Measurements from ENCODE around the gene CPSF3.

CPSF3 gene

GRCh38 chr2:9420495-9420894 lies 3.0 kb upstream of the CPSF3 start:
- DNase-seq: no peak

DNA sequence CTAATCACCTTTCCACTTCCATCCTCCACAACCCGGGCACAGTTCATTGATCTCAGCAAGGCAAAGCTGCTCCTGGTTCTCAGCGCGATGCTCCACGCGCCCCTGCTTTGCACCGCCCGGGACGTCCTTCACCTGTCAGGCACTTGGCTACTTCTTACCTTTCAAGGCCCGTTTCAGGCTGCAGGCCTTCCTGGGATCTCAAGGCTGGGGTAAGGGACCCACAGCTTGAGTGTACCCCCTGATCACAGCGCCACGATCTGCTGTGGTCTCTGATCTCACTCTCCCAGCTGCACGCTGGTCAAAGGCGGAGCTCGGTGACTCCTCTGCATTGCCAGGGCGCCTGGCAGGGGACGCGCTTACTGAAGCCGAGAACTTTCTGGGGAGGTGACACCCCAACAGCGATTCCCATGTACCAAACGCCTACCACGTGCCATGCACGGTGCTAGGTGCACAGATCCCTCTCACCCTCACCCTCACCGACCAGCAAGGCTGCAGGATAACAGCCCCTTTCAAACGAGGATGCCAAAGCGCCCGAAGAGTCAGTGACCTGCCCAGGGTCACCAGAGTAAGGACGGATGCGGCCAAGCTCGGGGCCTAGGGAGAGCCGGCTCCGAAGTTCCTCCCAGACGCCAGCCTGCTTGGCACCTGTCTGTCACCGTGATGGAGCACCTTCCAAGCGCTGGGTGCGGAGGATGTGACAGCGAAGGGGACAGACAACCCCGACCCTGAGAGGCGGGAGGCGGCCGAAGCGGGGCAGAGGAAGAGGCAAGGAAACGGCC lies 944 bp upstream of the CPSF3 start:
- peak; percentile 38 for DNase-seq

DNA sequence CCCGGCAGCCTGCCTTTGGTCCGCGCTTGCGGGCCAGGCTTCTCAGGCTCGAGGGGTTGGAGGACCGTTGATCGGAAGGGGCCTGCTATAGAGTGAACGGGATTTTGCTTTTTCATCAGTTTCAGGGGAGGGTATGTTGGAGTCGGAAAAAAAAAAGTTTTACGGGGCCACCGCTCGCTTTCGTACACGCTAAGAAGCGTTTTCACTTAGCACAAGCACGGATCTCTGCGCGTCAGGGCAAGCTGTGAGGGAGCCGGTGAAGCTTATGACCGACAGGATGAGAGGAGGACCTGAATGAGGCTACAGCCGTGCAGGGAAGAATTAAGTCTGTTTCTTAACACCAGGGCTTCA lies 443 bp downstream of the CPSF3 start:
- peak; percentile 23 for DNase-seq

GRCh38 chr2:9424447-9425164 lies 1.2 kb downstream of the CPSF3 start:
- no peak for DNase-seq

- DNase-seq: no peak
These were observed 5.6 kb downstream of the CPSF3 start for GRCh38 chr2:9428965-9429577.

GRCh38 chr2:9430316-9431293 lies 7.2 kb downstream of the CPSF3 start:
- DNase-seq: peak; percentile 35

GRCh38 chr2:9434489-9434888 lies 11.0 kb downstream of the CPSF3 start:
- peak; percentile 73 for DNase-seq

DNA sequence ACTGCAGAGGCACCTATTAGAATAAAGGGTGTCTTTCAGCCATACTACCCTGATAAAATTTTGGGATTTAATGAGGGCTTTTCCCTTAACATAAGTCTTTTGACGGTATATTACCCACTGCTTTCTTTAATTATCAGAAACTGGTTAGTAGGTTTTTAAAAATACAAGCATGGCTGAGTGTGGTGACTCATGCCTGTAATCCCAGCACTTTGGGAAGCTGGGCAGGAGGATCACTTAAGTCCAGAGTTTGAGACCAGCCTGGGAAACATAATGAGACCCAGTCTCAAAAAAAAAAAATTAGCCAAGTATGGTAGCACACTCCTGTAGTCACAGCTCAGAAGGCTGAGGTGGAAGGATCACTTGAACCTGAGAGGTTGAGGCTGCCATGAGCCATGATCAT lies 16.1 kb downstream of the CPSF3 start:
- DNase-seq: peak; percentile 32

GRCh38 chr2:9440058-9440727 lies 16.7 kb downstream of the CPSF3 start:
- DNase-seq: peak; percentile 59

DNA sequence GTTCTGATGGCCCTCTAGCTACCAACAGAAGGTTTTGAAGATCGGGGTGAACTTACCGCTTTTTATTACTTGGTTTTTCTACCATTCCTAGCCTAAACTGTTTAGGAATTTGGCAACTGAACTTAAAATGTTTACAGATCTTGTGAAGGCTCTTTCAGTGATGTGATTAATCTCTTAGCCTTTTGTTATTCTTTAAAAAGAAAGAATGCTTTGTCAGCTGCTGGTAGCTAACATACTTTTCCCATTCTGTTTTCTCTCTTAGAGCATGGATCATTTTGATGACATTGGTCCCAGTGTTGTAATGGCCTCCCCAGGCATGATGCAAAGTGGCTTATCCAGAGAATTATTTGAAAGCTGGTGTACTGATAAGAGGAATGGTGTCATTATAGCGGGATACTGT lies 18.1 kb downstream of the CPSF3 start:
- peak; percentile 30 for DNase-seq

DNA sequence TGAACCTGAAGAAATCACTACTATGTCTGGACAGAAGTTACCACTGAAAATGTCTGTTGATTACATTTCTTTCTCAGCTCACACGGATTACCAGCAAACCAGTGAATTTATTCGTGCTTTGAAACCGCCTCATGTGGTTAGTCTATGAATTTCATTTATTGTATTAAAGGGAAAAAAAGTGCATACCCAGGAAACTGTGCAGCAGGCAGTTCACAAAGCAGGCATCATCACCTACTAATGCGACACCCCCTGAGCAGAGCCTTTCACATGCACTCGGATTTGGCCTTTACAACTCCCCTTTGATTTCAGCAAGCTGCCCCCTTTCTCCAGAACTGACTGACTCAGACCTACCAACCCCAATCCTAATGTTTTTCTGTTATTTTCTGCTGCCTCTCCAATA lies 20.1 kb downstream of the CPSF3 start:
- DNase-seq: no peak

DNA sequence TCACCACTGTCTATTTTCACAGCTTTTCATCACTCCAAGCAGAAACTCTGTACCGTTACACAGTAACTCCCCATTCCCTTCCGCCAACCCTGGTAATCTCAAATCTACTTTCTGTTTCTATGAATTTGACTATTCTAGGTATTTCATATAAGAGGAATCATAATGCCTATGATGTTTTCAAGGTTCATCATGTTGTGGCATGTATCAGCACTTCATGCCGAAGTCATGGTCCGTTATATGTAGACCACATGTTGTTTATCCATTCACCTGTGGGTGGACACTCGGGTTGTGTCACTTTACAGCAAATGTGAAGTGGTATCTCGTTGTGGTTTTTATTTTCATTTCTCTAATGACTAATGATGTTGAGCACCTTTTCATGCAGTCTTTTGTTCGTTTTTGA lies 21.6 kb downstream of the CPSF3 start:
- no peak for DNase-seq

- no peak for DNase-seq
These were observed 27.8 kb downstream of the CPSF3 start for GRCh38 chr2:9451231-9451630.

GRCh38 chr2:9460441-9461017 lies 37.1 kb downstream of the CPSF3 start:
- DNase-seq: no peak

DNA sequence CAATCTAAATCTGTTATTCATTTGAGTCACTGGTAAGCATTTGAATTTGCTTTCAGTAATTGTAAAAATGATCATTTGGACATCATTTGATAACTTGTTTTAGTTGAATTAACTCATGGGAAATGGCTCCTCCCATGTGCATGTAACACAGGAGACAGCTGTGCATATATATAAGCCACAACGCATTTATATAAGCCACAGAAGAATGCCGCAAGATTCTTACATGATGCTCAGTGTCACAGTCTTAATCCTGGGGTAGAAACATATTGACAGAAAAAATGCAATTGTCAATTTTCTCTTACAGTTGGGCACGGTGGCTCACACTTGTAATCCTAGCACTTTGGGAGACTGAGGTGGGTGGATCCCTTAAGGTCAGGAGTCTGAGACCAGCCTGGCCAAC lies 37.6 kb downstream of the CPSF3 start:
- no peak for DNase-seq

DNA sequence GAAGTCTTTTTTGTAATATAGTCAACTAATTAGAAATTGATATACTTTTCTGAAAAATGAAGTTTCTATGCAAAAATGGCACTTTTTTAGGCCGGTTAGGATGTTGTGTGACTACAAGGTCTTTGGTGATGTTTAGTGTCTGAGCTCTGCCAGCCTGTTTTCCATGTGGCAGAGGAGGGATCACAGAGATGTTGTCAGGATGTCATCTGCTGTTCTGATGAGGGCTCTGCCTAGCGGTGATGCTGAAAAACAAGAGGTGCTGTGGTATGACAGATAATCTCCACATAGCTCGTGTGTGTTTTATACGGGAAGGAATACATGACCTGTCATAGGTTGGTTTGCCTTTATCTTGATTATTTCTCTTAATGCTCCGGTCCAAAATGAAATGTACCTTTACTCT lies 38.9 kb downstream of the CPSF3 start:
- DNase-seq: no peak

DNA sequence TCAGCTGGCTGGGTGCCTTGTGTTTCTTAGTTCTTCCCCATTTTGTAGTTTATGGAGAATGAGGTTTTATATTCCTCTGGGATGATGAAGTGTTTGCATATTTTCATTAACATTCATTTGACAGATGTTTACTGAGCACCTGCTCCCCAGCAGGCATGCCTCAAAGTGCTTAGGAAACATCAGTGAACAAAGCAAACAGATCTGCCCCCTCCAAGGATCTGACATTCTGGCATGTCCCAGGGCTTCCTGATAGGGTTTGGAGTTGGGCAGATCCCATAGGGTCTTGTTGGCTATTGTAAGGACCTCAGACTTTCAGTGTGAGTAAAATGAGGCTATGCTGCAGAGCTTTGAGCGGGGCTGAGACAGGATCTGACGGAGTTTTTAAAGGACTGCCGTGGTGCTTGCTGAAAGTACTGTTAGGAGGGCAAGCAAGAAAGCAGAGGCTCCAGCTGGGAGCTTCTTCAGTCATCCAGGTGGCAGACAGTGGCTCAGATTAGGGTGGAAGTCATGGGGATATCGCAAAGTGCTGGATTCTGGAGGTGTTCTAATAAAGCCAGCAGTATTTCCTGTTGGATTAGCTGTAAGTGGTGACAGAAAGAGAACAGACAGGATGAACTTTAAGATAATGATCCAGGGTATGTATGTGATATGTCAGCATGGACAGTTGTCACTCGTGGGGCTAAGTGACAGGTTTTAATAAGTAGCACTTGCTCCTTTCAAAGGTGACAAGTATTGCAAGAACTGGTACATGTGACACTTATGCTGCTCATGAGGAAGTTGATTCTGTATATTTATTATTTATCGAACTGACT lies 39.6 kb downstream of the CPSF3 start:
- no peak for DNase-seq

DNA sequence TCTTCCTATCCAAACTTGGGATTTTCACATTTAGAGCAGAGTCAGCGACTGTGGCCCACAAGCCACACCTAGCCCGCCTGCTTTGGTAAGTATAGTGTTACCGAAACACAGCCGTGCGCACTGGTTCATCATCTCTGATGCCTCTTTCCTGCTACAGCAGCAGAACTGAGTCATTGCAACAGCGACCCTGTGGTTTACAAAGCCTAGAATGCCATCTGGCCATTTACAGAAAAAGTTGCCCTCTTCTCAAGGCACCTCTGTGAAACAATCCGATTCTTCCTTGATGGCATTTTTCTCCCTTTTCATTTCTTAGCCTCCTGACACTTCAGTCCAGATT lies 40.2 kb downstream of the CPSF3 start:
- no peak for DNase-seq

DNA sequence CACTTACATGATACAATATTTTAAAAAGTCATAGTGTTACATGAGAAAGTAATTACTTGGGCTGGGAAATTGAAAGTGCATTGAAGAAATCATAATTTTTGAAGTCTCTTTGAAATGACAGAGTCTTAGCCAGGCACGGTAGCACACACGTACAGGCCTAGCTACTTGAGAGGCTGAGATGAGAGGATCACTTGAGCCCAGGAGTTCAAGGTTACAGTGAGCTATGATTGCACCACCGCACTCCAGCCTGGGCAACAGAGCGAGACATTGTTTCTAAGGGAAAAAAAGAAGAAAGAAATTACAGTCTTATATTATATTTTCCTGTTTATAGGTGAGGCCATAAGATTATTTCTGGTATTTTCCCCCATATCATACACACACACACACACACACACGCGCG lies 41.7 kb downstream of the CPSF3 start:
- DNase-seq: no peak

DNA sequence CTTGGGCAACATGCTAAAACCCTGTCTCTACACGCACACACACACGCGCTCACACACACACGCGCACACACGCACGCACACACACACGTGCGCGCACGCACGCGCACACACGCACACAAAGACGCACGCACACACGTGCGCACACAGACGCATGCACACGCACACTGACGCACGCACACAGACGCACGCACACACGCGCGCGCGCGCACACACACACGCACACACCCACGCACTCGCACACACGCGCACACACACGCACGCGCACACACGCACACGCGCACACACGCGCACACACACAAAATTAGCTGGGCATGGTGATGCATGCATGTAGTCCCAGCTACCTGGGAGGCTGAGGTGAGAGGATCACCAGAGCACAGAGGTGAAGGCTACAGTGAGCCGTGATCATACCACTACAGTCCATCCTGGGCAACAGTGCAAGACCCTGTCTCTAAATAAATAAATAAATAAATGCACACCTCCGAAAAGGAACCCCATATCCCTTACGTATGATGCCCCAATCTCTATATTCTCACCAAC lies 42.8 kb downstream of the CPSF3 start:
- no peak for DNase-seq

- no peak for DNase-seq
These were observed 44.2 kb downstream of the CPSF3 start for GRCh38 chr2:9467687-9468086.
